ENCODE measurements around the gene CAPN8.

CAPN8 gene

GRCh38 chr1:223653431-223653830 lies 12.1 kb downstream of the CAPN8 start:
- TF ChIP-seq CTCF (conservative IDR thresholded peaks at IDR 0.05; ENCODE audit: low read depth, low read length): no peak
- no peak for DNase-seq (ENCODE audit: low read depth)

GRCh38 chr1:223653015-223653414 lies 12.5 kb downstream of the CAPN8 start:
- no peak overlapping the region for H3K4me3 ChIP-seq (ENCODE audit: low read length)
- TF ChIP-seq CTCF (conservative IDR thresholded peaks at IDR 0.05; ENCODE audit: low read depth, low read length): no peak
- DNase-seq (ENCODE audit: low read depth): no peak

More at GRCh38 chr1:223653431-223653830, 12.1 kb downstream of the CAPN8 start:
- H3K4me3 ChIP-seq (ENCODE audit: low read length): no peak overlapping the region

GRCh38 chr1:223652436-223652941 lies 13.0 kb downstream of the CAPN8 start:
- no peak for DNase-seq (ENCODE audit: low read depth)
- no peak for TF ChIP-seq CTCF (conservative IDR thresholded peaks at IDR 0.05; ENCODE audit: low read depth, low read length)
- H3K4me3 ChIP-seq (ENCODE audit: low read length): no peak overlapping the region

GRCh38 chr1:223651291-223651991 lies 14.1 kb downstream of the CAPN8 start:
- TF ChIP-seq CTCF (conservative IDR thresholded peaks at IDR 0.05; ENCODE audit: low read depth, low read length): no peak
- no peak for DNase-seq (ENCODE audit: low read depth)

GRCh38 chr1:223650465-223650864 lies 15.0 kb downstream of the CAPN8 start:
- H3K4me3 ChIP-seq (ENCODE audit: low read length): no peak overlapping the region
- no peak for DNase-seq (ENCODE audit: low read depth)
- TF ChIP-seq CTCF (conservative IDR thresholded peaks at IDR 0.05; ENCODE audit: low read depth, low read length): no peak

More at GRCh38 chr1:223651291-223651991, 14.1 kb downstream of the CAPN8 start:
- no peak overlapping the region for H3K4me3 ChIP-seq (ENCODE audit: low read length)

- no peak overlapping the region for H3K4me3 ChIP-seq (ENCODE audit: low read length)
- TF ChIP-seq CTCF (conservative IDR thresholded peaks at IDR 0.05; ENCODE audit: low read depth, low read length): no peak
- no peak for DNase-seq (ENCODE audit: low read depth)
Measured at GRCh38 chr1:223649222-223649621, 16.3 kb downstream of the CAPN8 start.

- no peak for TF ChIP-seq CTCF (conservative IDR thresholded peaks at IDR 0.05; ENCODE audit: low read depth, low read length)
- H3K4me3 ChIP-seq (ENCODE audit: low read length): no peak overlapping the region
- DNase-seq (ENCODE audit: low read depth): no peak
Measured at GRCh38 chr1:223647249-223647648, 18.3 kb downstream of the CAPN8 start.
